Esophagus muscularis mucosa (tissue), 4 donors: ENCODE results near the gene PPP2R1B. TPM values are rescaled to one million over a fixed set of nuclear protein-coding genes. Genes with fewer than 3 reads are reported as not detected.

Experiments used
- total RNA-seq, 4 donors: library from RNA; depleted of rRNA; stranded (reverse); fragments of >200 nt; gene quantifications; one replicate each; pipeline versions ENCODE4 v1.1.0 to v1.2.1, GENCODE V29; 2016

Gene PPP2R1B
- total RNA-seq, 4 donors from 2014 or later = 9.6 to 12.8 (median 10.5) TPM

Other genes starting within 250 kb of the PPP2R1B start
- gene LAYN, start 225.7 kb downstream of the PPP2R1B start, total RNA-seq = 10 to 100 TPM; 12.0 to 47.1 (median 18.5) TPM
- gene SIK2, start 163.9 kb downstream of the PPP2R1B start, total RNA-seq = 10 to 100 TPM; 14.5 to 22.1 (median 17.4) TPM
- 10 to 100 TPM; 18.4 to 24.1 (median 22.1) TPM for gene ALG9, start 105.2 kb upstream of the PPP2R1B start, total RNA-seq
- gene FDXACB1, start 112.8 kb upstream of the PPP2R1B start, total RNA-seq = under 1 TPM; 0.83 to 0.92 (median 0.84) TPM
- gene CFAP68, start 113.2 kb upstream of the PPP2R1B start, total RNA-seq = 10 to 100 TPM in 3 of 4 donors, 1 to 10 TPM in 1; 8.7 to 21.7 (median 19.9) TPM
- 100 to 1,000 TPM; 315 to 493 (median 382) TPM for gene CRYAB, start 145.4 kb upstream of the PPP2R1B start, total RNA-seq
- 1 to 10 TPM; 1.2 to 4.0 (median 2.4) TPM for gene HSPB2, start 146.3 kb upstream of the PPP2R1B start, total RNA-seq
- gene C11orf52, start 152.5 kb upstream of the PPP2R1B start, total RNA-seq = 1 to 10 TPM; 1.8 to 6.9 (median 2.9) TPM
- 100 to 1,000 TPM; 101 to 168 (median 122) TPM for gene DIXDC1, start 171.0 kb upstream of the PPP2R1B start, total RNA-seq